Measurements from ENCODE around the gene NRIP1. TPM values are rescaled to one million over a fixed set of nuclear protein-coding genes. Genes with fewer than 3 reads are reported as not detected.

Gene NRIP1
- total RNA-seq, 4 donors from 2014 or later: 38.5 to 63.7 (median 55.6) TPM

DNA sequence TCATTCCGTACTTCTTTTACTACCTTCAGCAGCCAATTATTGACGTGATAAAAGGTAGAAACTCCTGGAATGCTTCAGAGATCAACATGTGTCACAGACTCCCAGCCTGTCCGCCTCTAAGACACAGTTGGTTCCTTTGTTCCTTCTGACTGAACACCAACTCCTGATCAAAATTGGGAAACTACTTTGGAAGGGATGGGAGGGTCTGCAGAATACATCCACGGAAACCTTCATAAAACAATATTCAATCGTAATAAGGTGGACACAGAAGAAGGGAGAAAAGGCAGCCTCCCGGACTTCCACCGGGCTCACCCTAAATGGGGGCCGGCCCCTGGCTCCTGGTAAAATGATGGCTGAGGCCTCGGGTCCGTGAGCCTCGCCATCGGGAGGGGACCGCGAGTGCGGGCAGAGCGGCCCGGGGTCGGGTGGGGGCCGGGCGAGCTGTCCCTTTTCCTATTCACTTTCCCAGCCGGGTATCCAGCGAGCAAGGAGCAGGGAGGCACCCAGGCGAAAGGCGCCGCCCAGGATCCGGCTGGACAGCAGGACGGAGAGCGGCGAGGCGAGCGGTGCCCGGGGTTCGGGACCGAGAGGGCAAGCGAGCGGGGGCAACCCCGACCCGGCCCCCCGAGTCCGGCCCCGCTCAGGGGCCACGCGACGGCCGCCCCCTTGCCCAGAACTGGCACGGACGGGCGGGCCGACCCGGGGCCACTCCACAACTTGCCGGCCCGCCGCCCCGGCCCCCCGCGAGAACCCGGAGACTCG, 805 bp downstream of the NRIP1 start:
- Histone ChIP-seq H3K4me1 (peaks cover 7 to 47% (median 39%) of the 10 kb centered on the region in 4 donors), H3K27ac (peak overlapping the region; percentile 98 to 100 (median 100)), H3K36me3 (no peaks in the 10 kb centered on the region), H3K9me3 (no peaks in the 10 kb centered on the region), H3K4me3 (peak overlapping the region; percentile 89 to 99 (median 96)), H3K27me3 (no peaks in the 10 kb centered on the region)
- TF ChIP-seq POLR2A (IDR thresholded peaks at IDR 0.05) (no peak), POLR2AphosphoS5 (IDR thresholded peaks at IDR 0.05) (no peak)
- TF ChIP-seq, protein P1, sequence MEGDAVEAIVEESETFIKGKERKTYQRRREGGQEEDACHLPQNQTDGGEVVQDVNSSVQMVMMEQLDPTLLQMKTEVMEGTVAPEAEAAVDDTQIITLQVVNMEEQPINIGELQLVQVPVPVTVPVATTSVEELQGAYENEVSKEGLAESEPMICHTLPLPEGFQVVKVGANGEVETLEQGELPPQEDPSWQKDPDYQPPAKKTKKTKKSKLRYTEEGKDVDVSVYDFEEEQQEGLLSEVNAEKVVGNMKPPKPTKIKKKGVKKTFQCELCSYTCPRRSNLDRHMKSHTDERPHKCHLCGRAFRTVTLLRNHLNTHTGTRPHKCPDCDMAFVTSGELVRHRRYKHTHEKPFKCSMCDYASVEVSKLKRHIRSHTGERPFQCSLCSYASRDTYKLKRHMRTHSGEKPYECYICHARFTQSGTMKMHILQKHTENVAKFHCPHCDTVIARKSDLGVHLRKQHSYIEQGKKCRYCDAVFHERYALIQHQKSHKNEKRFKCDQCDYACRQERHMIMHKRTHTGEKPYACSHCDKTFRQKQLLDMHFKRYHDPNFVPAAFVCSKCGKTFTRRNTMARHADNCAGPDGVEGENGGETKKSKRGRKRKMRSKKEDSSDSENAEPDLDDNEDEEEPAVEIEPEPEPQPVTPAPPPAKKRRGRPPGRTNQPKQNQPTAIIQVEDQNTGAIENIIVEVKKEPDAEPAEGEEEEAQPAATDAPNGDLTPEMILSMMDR (IDR thresholded peaks at IDR 0.05): no peak
- in situ Hi-C loops (cut with MboI; ENCODE audit: low pct_ligation_motif_present in 1 of 4, low pct_unique_long_range_greater_than_20kb in 1 of 4, low sequenced_read_pairs in 3 of 4) (loop anchor here in 3 of 4 donors (10.0 to 25.0 kb wide), 4 partner anchors 189 to 673 kb away; partner anchors contain the start of gene USP25 (in 1 of the 3)), intact Hi-C loops (cut with DNase I; ENCODE audit: low total_unique reads) (loop anchor here (5.0 kb wide), 1 partner anchor 197 kb away; no protein-coding TSS in a partner anchor)
- peak; percentile 41 for DNase-seq
- 0 to 3% methylated on average over 7 to 22 of the region's 58 CpGs for WGBS, 2 donors (ENCODE audit: low coverage in 1 of 2)

DNA sequence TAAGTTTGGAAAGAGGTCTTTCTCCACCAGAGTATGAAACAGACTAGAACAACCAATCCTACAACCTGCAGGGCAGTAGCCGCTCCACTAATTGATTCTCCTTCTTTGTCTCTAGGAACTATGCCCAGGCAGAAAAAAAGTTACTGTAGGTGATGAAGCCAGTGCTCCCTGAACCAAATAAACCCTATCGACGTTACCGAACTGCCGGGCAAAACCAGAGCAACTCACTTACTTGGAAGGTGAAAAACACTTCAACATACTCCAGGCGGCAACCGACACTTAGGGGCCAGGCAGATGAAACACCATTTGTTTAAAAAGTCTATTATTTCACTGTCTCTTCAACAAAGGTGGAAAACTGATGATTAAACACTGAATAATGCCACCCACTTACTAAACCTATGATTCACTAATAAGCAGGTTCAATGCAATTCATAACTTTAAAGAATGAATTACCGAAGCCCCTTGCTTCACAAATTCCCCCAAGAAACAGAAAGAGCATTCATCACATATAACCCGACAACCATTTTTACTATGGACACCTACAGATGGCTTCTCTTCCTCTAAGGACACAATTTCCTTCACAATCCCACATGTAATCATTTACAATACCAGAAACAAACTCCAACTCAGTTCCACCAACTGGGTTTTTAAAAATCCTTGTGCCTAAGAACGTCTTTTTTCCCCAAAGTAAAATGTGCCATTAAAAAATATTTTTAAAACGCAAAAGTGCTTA, 1.6 kb downstream of the NRIP1 start:
- WGBS, 2 donors (ENCODE audit: low coverage in 1 of 2): 11 to 12% methylated on average over 10 to 11 of the region's 11 CpGs

DNA sequence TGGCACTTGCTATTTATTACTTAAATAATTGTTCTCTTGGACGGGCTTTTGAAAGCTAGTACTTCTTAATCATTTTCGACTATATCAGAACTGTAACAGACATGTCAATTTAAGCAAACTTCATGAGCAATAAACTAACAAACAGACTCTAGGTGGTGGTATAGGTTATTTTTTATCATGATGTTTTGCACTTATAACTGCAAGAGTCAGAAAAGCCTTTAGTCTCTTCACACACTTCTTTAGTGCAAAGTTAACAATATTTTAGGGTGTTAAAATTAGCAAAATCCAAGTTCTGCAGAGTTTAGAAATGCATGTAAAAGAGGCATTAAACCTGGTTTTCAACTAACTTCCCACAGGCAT, 2.2 kb downstream of the NRIP1 start:
- no peaks in the 10 kb centered on the region for H3K36me3 ChIP-seq
- DNase-seq: no peak
- H3K4me3 ChIP-seq: peak overlapping the region; percentile 89 to 99 (median 96)
- TF ChIP-seq, protein P1 (IDR thresholded peaks at IDR 0.05): no peak
- TF ChIP-seq POLR2A (IDR thresholded peaks at IDR 0.05): no peak
- no peak for TF ChIP-seq EP300 (IDR thresholded peaks at IDR 0.05; ENCODE audit: low read depth)
- no peak for TF ChIP-seq POLR2AphosphoS5 (IDR thresholded peaks at IDR 0.05)
- intact Hi-C loops (cut with DNase I; ENCODE audit: low total_unique reads) (loop anchor here (5.0 kb wide), 1 partner anchor 195 kb away; no protein-coding TSS in a partner anchor), in situ Hi-C loops (cut with MboI; ENCODE audit: low pct_ligation_motif_present in 1 of 4, low pct_unique_long_range_greater_than_20kb in 1 of 4, low sequenced_read_pairs in 3 of 4) (loop anchor here in 3 of 4 donors (10.0 to 25.0 kb wide), 4 partner anchors 188 to 675 kb away; partner anchors contain the start of gene USP25 (in 1 of the 3))
- peak overlapping the region; percentile 98 to 100 (median 100) for H3K27ac ChIP-seq
- peaks cover 7 to 61% (median 52%) of the 10 kb centered on the region in 4 donors for H3K4me1 ChIP-seq
- no peaks in the 10 kb centered on the region for H3K9me3 ChIP-seq
- no peaks in the 10 kb centered on the region for H3K27me3 ChIP-seq
- WGBS, 2 donors (ENCODE audit: low coverage in 1 of 2): 28 to 33% methylated on average over 2 of the region's 2 CpGs

More for the DNA sequence above, 1.6 kb downstream of the NRIP1 start:
- no peaks in the 10 kb centered on the region for H3K9me3 ChIP-seq
- no peaks in the 10 kb centered on the region for H3K27me3 ChIP-seq
- peaks cover 7 to 55% (median 45%) of the 10 kb centered on the region in 4 donors for H3K4me1 ChIP-seq
- DNase-seq: no peak
- H3K27ac ChIP-seq: peak overlapping the region; percentile 98 to 100 (median 100)
- in situ Hi-C loops (cut with MboI; ENCODE audit: low pct_ligation_motif_present in 1 of 4, low pct_unique_long_range_greater_than_20kb in 1 of 4, low sequenced_read_pairs in 3 of 4) (loop anchor here in 3 of 4 donors (10.0 to 25.0 kb wide), 4 partner anchors 188 to 674 kb away; partner anchors contain the start of gene USP25 (in 1 of the 3)), intact Hi-C loops (cut with DNase I; ENCODE audit: low total_unique reads) (loop anchor here (5.0 kb wide), 1 partner anchor 196 kb away; no protein-coding TSS in a partner anchor)
- no peaks in the 10 kb centered on the region for H3K36me3 ChIP-seq
- TF ChIP-seq POLR2A (IDR thresholded peaks at IDR 0.05) (no peak), POLR2AphosphoS5 (IDR thresholded peaks at IDR 0.05) (no peak), EP300 (IDR thresholded peaks at IDR 0.05; ENCODE audit: low read depth) (no peak)
- TF ChIP-seq, protein P1 (IDR thresholded peaks at IDR 0.05): no peak
- H3K4me3 ChIP-seq: peak overlapping the region; percentile 89 to 99 (median 96)

All from transverse colon (tissue), 4 donors.